NOMO-1 treated with DMSO at 0.1 percent for 48 hours (cell line): ENCODE data around the gene MIB2.
"Not testable (repeated sequence)": the region's sequence is repeated elsewhere in the genome, so short reads cannot be mapped to it uniquely, and the experiment has no call there.

Experiments used
- DNase-seq: peaks from one replicate; lab custom pipeline; 2025; ENCODE audit not compliant: unreplicated experiment; lab: John Stamatoyannopoulos, UW

The MIB2 gene

DNA sequence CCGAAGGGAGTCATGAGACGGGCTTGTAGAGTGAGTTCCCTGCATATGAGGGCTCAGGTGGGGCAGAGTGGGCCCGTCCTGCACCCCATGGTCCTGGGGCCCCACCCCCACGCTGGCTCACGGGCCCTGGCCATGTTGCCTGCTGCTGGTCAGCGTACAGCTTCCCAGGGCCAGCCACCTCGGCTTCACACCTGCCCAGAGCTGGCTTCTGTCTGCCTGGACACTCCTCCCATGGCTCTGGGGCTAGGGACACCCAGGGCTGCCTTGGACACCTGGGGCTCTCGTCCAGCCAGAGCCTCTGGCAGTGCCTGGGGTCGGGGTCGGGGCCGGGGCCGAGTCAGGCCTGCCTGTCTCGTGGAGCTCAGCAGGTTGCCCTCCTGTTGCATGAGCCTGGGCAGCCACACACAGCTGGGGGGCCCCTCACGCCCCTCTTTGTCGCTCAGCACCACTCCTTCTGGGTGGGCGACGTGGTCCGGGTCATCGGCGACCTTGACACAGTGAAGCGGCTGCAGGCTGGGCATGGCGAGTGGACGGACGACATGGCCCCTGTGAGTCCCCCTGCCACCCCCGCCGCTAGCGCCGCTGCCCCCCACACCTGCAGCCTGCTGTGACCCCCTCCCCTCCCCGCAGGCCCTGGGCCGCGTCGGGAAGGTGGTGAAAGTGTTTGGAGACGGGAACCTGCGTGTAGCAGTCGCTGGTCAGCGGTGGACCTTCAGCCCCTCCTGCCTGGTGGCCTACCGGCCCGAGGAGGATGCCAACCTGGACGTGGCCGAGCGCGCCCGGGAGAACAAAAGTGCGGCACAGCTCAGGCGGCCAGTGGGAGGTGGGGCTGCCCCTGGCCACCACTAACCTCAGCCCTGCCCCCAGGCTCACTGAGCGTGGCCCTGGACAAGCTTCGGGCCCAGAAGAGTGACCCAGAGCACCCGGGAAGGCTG, 11.2 kb downstream of the MIB2 start:
- no peak for DNase-seq

DNA sequence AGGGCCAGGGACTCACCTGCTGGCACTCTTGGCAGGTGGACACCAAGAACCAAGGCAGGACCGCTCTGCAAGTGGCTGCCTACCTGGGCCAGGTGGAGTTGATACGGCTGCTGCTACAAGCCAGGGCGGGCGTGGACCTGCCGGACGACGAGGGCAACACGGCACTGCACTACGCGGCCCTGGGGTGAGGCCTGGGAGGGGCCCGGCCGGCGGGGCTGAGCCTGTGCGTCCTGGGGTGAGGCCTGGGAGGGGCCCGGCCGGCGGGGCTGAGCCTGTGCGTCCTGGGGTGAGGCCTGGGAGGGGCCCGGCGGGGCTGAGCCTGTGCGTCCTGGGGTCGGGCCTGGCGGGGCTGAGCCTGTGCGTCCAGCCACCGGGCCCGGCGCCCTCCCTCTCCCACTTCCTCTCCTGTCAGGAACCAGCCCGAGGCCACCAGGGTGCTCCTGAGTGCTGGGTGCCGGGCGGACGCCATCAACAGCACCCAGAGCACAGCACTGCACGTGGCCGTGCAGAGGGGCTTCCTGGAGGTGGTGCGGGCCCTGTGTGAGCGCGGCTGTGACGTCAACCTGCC, 12.0 kb downstream of the MIB2 start:
- DNase-seq = no peak

DNA sequence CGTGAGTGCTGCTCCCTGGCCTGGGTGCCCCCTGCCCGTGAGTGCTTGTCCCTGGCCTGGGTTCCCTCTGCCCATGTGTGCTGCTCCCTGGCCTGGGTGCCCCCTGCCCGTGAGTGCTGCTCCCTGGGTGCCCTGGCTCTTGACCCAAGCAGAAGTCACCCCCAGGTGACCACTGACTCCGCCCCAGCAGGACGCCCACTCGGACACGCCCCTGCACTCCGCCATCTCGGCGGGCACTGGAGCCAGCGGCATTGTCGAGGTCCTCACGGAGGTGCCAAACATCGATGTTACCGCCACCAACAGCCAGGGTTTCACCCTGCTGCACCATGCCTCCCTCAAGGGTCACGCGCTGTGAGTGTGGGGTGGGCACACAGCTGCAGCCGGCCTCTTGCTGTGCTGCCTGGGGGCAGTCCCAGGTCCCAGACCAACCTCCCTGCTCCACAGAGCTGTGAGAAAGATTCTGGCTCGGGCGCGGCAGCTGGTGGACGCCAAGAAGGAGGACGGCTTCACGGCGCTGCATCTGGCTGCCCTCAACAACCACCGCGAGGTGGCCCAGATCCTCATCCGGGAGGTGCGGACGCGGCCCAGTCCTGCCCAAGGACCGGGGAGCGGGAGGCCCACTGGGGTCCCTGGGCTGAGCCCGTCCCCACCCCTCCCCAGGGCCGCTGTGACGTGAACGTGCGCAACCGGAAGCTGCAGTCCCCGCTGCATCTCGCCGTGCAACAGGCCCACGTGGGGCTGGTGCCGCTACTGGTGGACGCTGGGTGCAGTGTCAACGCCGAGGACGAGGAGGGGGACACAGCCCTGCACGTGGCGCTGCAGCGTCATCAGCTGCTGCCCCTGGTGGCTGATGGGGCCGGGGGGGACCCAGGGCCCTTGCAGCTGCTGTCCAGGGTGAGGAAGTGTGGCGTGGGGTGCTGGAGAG, 12.8 kb downstream of the MIB2 start:
- DNase-seq = no peak

DNA sequence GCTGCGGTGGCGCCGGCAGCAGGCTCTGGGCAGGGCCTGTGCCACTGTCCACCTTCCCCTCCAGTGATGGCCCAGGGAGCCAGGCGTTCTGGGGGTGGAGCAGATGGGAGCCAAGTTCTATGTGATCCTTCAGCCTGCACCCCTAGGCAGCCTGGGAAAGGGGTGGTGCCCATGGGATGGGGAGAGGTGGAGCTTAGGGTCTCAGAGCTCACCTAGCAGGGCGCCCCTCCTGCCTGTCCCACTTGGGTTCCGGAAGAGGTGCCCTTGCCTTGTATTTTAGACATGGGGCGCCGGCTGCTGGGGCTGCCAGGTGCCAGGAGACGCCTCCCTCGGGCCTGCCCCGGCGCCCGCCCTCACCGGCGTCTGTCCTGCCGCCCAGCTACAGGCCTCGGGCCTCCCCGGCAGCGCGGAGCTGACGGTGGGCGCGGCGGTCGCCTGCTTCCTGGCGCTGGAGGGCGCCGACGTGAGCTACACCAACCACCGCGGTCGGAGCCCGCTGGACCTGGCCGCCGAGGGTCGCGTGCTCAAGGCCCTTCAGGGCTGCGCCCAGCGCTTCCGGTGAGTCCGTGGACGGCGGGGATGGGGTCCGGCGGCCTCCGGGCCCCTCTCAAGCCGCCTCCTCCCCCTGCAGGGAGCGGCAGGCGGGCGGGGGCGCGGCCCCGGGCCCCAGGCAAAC, 13.6 kb downstream of the MIB2 start:
- DNase-seq = no peak

DNA sequence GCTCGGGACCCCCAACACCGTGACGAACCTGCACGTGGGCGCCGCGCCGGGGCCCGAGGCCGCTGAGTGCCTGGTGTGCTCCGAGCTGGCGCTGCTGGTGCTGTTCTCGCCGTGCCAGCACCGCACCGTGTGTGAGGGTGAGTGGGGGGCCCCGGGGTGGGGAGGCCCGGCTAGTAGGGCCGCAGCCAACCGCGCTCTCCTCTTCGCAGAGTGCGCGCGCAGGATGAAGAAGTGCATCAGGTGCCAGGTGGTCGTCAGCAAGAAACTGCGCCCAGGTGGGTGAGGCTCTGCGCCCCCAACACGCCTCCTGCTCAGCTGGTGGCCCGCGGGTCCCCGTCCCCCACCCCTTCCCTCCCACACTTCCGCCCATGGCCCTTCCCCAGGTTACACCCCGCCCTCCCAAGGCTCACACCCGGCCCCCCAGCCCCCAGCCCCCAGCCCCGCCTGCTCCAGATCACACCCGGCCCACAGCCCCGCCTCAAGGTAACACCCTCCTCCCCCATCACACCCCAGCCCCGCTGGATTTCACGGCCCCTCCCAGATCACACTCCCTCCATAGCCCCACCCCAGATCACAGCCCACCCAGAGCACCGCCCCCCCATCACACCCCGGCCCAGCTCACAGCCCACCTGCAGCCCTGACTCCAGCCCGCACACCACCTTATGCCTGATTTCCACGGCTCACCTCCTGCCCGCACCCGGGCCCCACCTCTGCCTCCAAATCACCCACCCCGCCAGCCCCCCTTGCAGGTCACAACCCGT, 14.3 kb downstream of the MIB2 start:
- no peak for DNase-seq

DNA sequence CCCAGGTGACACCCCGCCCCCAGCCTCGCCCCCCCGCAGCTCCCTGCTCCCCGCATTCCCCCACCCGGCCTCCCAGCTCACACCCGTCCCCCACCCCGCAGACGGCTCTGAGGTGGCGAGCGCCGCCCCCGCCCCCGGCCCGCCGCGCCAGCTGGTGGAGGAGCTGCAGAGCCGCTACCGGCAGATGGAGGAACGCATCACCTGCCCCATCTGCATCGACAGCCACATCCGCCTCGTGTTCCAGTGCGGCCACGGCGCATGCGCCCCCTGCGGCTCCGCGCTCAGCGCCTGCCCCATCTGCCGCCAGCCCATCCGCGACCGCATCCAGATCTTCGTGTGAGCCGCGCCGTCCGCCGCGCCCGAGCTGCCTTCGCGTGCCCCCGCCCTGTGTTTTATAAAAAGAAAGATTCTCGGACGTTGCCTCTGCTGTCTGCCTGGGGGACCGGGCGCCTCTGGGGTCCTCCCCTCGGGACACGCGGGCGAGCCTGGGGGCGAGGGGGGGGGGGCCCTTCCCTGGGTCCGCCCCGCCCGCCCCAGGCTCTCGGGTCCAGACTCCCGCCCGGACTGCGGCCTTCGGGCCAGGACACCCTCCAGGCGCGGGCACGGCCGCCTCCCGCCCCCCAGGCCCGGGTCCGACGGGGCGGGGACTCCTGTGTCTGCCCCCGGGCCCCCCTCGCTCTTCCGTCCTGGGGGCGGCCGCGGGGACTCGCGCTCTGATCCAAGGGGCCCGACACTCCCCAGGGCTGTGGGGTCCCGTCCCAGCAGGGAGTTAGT, 15.1 kb downstream of the MIB2 start:
- no peak for DNase-seq

DNA sequence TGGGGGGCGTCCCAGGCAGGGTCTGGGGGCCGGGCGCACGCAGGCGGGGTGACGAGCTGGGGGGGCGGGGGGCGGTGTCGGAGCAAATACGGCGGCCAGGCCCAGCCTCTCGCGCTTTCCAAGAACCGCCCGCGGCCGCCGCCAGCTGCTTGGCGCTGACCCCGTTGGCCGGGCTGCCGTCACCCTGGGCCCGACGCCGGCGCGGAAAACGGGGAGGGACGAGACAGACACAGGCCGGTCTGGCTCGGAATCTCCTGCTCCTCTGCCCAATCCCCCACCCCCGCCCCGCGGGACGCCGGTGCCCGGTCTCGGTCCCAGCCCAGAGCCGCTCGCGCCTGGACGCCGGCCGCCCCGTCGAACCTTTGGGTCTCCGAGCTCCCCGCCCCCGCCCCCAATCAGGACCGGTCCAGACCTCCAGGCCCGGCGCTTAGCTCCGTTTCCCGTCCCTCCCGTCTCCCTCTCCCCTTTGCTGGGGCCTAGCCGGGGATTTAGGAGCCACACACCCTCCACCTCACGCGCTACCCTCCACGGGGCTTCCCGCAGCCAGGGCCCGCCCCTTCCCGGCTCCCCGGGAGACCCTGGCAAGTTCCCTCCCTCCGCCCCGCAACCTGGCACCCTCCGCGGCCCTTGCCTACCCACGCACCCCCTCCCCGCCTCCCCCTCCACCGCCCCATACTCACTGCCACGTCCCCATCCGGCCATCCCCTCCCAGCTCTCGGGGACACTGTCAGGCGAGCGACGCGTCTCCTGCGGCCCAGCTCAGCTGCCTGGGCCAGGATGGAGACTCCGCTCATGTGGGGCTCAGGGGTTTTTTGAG, 15.9 kb downstream of the MIB2 start:
- DNase-seq = no peak

DNA sequence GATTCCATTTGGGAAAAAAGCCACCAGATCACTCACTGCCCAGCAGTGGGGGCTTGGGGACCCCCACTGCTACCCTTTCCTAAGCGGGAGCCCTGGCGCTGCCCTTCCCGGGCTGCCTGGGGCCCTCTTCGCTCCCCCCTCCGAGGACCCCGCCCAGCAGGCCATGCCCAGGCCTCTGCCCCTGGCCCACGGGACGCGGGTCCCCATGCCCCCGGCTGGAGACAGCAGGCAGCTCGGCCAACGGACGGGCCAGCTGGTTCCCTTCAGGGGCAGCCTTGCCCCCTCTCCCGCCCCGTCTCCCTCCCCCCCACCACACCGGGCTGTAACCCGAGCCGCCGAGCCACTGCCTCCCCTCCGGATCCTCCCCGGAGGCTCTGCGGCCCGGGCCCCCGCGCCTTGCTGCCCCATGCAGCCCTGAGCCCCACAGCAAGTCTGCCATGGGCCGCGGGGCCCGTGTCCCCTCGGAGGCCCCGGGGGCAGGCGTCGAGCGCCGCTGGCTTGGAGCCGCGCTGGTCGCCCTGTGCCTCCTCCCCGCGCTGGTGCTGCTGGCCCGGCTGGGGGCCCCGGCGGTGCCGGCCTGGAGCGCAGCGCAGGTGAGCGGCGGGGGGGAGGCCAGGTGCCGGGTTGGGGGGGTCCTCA, 16.6 kb downstream of the MIB2 start, which contains the start of gene MMP23B:
MMP23B (plus strand) TSS at position 392 of the 639 bp plus-strand sequence; CDS start at position 438, 46 bp downstream.
- no peak for DNase-seq

DNA sequence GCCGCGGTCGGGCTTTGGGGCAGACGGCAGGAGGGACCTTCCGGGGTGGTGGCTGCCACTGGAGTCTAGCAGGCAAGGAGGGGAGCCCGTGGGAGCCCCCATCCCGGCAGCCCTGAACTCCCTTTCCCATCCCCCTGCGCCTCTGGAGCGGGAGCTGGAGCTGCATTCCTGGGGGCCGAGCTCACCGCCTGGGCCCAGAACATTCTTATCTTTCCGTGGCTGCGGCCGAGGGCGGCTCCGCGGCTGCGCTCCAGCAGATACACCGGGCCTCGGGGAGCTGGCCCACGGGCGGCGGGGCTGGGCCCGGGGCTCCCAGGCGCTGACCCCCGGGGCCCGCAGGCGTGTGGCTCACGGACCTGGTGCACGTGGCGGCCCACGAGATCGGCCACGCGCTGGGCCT, 18.1 kb downstream of the MIB2 start:
- not testable (repeated sequence) for DNase-seq

DNA sequence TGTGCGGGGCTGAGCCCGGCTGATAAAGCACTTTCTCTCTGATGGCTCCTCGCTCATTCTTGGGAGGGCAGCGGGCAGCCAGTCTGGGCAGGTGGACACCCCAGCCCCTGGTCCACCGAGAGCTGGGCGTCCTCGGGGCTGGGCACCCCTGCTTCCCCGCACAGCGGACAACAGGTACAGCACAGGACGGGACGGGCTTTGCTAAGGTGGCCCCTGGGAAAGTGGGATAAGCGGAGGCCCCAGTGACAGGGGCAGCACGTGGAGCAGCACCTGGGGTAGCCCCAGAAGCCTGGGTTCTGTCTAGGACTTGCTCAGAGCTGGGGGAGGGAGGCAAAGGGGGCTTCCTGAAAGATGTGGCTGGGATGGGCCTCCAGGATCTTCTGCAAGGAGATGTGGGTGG, 19.3 kb downstream of the MIB2 start:
- DNase-seq = not testable (repeated sequence)

DNA sequence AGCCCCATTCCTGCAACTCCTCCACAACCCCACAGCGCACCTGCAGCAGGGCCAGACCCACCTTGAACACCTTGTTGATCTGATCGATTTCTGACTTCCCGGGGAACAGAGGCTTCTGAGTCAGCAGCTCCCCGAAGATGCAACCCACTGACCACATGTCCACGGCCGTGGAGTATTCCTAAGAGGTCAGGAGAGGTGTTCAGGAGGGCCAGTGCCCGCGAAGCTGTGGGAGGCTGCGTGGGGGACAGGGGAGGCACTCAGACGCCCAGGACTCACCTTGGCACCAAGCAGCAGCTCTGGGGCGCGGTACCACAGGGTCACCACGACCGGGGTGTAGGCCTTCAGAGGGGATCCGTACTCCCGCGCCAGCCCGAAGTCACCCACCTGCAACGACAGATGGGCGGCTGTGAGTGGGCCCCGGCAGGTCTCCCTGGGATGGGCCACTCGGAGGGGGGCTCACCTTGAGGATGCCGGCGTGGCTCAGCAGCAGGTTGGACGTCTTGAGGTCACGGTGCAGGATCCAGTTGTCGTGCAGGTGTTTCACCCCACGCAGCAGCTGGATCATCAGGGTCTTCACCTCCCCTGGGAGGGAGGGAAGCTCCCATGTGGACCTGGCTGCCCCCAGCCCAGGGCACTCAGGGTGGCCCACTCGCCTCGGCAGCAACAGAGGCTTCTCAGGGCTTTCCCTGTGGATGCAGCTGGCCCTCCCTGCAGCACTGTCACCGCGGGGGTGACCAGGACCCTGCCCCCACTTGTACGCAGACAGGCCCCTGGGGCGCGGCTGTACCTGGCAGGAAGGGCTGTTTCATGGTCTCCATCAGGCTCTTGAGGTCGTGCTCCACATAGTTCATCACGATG, 21.6 kb downstream of the MIB2 start:
- not testable (repeated sequence) for DNase-seq

DNA sequence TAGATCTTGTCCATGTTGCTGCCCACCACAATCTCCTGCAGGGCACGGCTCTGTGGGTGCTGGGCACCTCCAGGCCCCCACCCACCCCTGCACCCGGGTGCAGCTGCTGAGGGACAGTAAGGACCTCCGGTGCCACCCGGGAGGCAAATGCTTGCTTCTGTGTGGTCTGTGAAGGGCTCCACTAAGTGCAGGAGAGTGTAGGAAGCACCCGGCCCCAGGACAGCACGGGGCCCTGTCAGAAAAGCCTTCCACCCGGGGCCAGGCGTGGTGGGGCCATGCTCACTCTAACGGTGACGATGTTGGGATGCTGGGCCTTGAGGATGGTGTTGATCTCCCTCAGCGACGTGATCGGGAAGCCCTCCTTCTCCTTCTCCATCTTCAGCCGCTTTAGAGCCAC, 22.2 kb downstream of the MIB2 start:
- DNase-seq = not testable (repeated sequence)

DNA sequence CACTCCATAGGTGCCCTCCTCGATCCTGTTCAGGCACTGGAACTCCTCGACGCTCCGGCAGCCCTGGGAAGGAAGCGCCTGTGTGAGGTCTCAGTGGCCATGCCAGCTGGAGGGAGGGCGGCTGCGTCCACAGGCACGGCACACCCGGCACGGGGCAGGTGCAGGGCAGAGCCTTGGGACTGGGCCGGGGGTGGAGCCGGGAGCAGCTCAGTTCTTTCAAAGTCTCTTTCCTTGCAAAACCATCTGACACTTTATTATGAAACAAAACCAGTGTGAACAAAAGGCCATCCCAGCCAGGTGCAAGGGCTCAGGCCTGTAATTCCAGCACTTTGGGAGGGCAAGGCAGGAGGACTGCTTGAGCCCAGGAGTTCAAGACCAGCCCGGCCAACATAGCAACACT, 23.2 kb downstream of the MIB2 start:
- DNase-seq = not testable (repeated sequence)

DNA sequence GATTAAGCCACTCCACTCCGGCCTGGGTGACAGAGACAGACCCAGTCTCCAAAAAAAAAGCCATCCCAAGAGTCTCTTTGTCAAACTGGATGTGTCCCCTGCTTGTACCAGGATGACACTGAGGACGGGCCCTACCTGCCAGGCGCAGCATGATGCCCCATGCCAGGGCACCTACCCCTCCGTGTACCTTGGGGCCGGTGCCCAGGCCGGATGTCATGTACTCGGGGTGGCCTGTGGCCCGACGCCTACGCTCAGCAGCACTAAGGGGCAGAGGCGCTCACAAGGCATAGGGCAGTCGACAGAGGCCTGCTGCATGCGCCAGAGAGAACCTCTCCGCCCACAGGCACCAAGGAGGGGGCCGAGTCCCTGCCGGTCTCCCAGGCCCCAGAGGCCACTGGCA, 24.1 kb downstream of the MIB2 start:
- DNase-seq = not testable (repeated sequence)

DNA sequence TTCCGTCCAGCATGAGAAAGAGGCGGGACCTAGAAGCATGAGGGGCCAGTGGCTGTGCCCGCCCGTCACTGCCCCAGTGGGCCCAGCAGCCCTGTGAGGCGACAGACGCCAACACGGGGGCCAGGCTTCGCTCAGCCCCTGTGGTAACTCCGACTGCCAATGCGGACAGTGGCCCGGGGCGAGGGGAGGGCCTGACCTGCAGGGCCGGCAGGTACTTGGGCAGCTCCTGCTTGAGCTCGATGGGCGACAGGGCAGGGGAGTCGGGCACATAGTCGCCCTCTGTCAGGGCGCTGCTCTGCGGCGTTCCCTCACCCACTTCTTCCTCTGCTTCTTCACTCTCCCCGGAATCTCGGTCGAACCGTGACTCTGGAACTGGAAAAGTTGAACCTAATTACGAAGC, 24.8 kb downstream of the MIB2 start:
- not testable (repeated sequence) for DNase-seq

DNA sequence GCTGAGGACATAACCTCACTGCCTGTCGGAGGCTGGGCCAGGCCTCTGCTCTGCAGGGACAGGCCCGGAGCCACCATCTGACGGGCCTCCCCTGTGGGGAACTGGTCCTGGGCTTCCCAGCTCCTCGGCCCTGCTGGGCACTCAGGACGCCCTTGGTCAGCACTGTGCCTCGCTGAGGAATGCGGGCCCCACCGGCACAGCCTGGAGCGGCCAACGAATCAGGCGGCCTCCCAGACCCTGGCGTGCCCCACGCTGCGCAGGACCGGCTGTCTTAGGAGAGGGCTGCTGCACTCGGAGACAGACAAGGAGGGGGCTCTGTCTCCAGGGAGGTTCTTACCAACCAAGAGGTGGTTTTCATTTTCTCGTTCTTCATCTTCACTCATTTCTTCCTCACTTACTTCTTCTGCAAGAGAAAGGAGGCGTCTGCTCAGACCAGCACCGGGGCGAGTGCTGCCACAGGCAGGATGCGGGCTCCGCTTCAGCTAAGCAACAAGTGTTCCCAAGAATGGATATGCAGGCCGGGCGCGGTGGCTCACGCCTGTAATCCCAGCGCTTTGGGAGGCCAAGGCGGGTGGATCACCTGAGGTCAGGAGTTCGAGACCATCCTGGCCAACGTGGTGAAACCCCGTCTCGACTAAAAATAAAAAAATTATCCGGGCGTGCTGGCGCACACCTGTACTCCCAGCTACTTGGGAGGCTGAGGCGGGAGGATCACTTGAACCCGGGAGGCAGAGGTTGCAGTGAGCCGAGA, 25.6 kb downstream of the MIB2 start:
- DNase-seq = not testable (repeated sequence)
